Measurements from ENCODE around the gene TMA7. TPM values are rescaled to one million over a fixed set of nuclear protein-coding genes. Genes with fewer than 3 reads are reported as not detected.

The TMA7 gene
- total and polyA plus RNA-seq, 2 donors (not counting 1 experiment from before 2014, with no cell fraction given), result 306 to 337 TPM

- Histone ChIP-seq H4K20me1 (ENCODE audit: control insufficient read depth, extremely low read depth, insufficient read depth, low read length) (no peaks in the 10 kb centered on the region), H3K27me3 (ENCODE audit: control insufficient read depth, insufficient read depth, low read length) (no peaks in the 10 kb centered on the region), H3K4me3 (replicated peaks in 1 of 4; ENCODE audit: control extremely low read depth in 1 of 4, insufficient read depth in 1 of 4, low read depth in 3 of 4, low read length in 4 of 4) (no peak overlapping the region), H2AFZ (ENCODE audit: low read length) (no peak overlapping the region), H3K27ac (ENCODE audit: insufficient read depth, low read length) (no peak overlapping the region), H3K4me1 (ENCODE audit: control insufficient read depth, extremely low read depth, insufficient read depth, low read length) (no peaks in the 10 kb centered on the region), H3K9ac (ENCODE audit: insufficient read depth, low read length) (no peak overlapping the region), H3K36me3 (ENCODE audit: control insufficient read depth, insufficient read depth, low read length) (peaks cover 21% of the 10 kb centered on the region), H3K79me2 (ENCODE audit: control insufficient read depth, insufficient read depth, low read length) (no peaks in the 10 kb centered on the region), H3K4me2 (ENCODE audit: extremely low read depth, insufficient read depth, low read length) (no peak overlapping the region), H3K9me3 (ENCODE audit: control insufficient read depth, insufficient read depth, low read depth, low read length) (no peaks in the 10 kb centered on the region)
- DNase-seq (ENCODE audit: low read depth in 2 of 2), result no peak
- TF ChIP-seq EZH2 (IDR thresholded peaks at IDR 0.05; ENCODE audit: low read length, missing control alignments) (no peak), CTCF (conservative IDR thresholded peaks at IDR 0.05 in 1 of 2, IDR thresholded peaks at IDR 0.05 in 1 of 2; ENCODE audit: low read depth in 1 of 2, low read length in 2 of 2) (no peak)
Measured at GRCh38 chr3:48413611-48414010, 26.4 kb upstream of the TMA7 start.

- no peaks in the 10 kb centered on the region for H4K20me1 ChIP-seq (ENCODE audit: control insufficient read depth, extremely low read depth, insufficient read depth, low read length)
- no peak overlapping the region for H3K27ac ChIP-seq (ENCODE audit: insufficient read depth, low read length)
- H2AFZ ChIP-seq (ENCODE audit: low read length), result no peak overlapping the region
- TF ChIP-seq CTCF (conservative IDR thresholded peaks at IDR 0.05 in 1 of 2, IDR thresholded peaks at IDR 0.05 in 1 of 2; ENCODE audit: low read depth in 1 of 2, low read length in 2 of 2) (no peak), EZH2 (IDR thresholded peaks at IDR 0.05; ENCODE audit: low read length, missing control alignments) (no peak)
- DNase-seq (ENCODE audit: low read depth in 2 of 2), result no peak
- H3K9ac ChIP-seq (ENCODE audit: insufficient read depth, low read length), result no peak overlapping the region
- no peak overlapping the region for H3K4me2 ChIP-seq (ENCODE audit: extremely low read depth, insufficient read depth, low read length)
- no peaks in the 10 kb centered on the region for H3K9me3 ChIP-seq (ENCODE audit: control insufficient read depth, insufficient read depth, low read depth, low read length)
- no peaks in the 10 kb centered on the region for H3K27me3 ChIP-seq (ENCODE audit: control insufficient read depth, insufficient read depth, low read length)
- no peaks in the 10 kb centered on the region for H3K79me2 ChIP-seq (ENCODE audit: control insufficient read depth, insufficient read depth, low read length)
- H3K4me3 ChIP-seq (replicated peaks in 1 of 4; ENCODE audit: control extremely low read depth in 1 of 4, insufficient read depth in 1 of 4, low read depth in 3 of 4, low read length in 4 of 4), result no peak overlapping the region
- H3K36me3 ChIP-seq (ENCODE audit: control insufficient read depth, insufficient read depth, low read length), result peaks cover 19% of the 10 kb centered on the region
- H3K4me1 ChIP-seq (ENCODE audit: control insufficient read depth, extremely low read depth, insufficient read depth, low read length), result no peaks in the 10 kb centered on the region
Measured at GRCh38 chr3:48414376-48415250, 25.4 kb upstream of the TMA7 start.

- no peaks in the 10 kb centered on the region for H3K9me3 ChIP-seq (ENCODE audit: control insufficient read depth, insufficient read depth, low read depth, low read length)
- H3K4me1 ChIP-seq (ENCODE audit: control insufficient read depth, extremely low read depth, insufficient read depth, low read length), result no peaks in the 10 kb centered on the region
- no peaks in the 10 kb centered on the region for H3K27me3 ChIP-seq (ENCODE audit: control insufficient read depth, insufficient read depth, low read length)
- H3K79me2 ChIP-seq (ENCODE audit: control insufficient read depth, insufficient read depth, low read length), result no peaks in the 10 kb centered on the region
- H3K27ac ChIP-seq (ENCODE audit: insufficient read depth, low read length), result no peak overlapping the region
- no peak overlapping the region for H3K9ac ChIP-seq (ENCODE audit: insufficient read depth, low read length)
- H3K4me2 ChIP-seq (ENCODE audit: extremely low read depth, insufficient read depth, low read length), result no peak overlapping the region
- TF ChIP-seq CTCF (conservative IDR thresholded peaks at IDR 0.05 in 1 of 2, IDR thresholded peaks at IDR 0.05 in 1 of 2; ENCODE audit: low read depth in 1 of 2, low read length in 2 of 2) (no peak), EZH2 (IDR thresholded peaks at IDR 0.05; ENCODE audit: low read length, missing control alignments) (no peak)
- no peak overlapping the region for H3K4me3 ChIP-seq (replicated peaks in 1 of 4; ENCODE audit: control extremely low read depth in 1 of 4, insufficient read depth in 1 of 4, low read depth in 3 of 4, low read length in 4 of 4)
- DNase-seq (ENCODE audit: low read depth in 2 of 2), result no peak
- no peaks in the 10 kb centered on the region for H4K20me1 ChIP-seq (ENCODE audit: control insufficient read depth, extremely low read depth, insufficient read depth, low read length)
- peaks cover 18% of the 10 kb centered on the region for H3K36me3 ChIP-seq (ENCODE audit: control insufficient read depth, insufficient read depth, low read length)
- H2AFZ ChIP-seq (ENCODE audit: low read length), result no peak overlapping the region
Measured at GRCh38 chr3:48415251-48415953, 24.7 kb upstream of the TMA7 start.
